Activated B cell treated with CpG ODN at 0.5 μM for 24 hours (primary cell): ENCODE data around the gene FBXL7. TPM values are rescaled to one million over a fixed set of nuclear protein-coding genes. Genes with fewer than 3 reads are reported as not detected.

Experiments
- ATAC-seq: fragments of 200-7000 bp; cut with Tn5 transposase; one replicate; pipeline ENCODE4 v1.10.0; 2021; ENCODE audit warnings: low read depth, mild to moderate bottlenecking, moderate library complexity
- CTCF ChIA-PET: fragments of 350-600 bp; sonication (Branson Sonifier 250); formaldehyde crosslinking; loops from one replicate; lab custom pipeline; 2021; ENCODE audit warnings: antibody characterized with exemption; lab: Charles Lee
- POLR2A ChIA-PET: fragments of 350-600 bp; sonication (Branson Sonifier 250); formaldehyde crosslinking; loops from one replicate; lab custom pipeline; 2021; ENCODE audit warnings: antibody characterized with exemption; lab: Charles Lee
- DNase-seq: peaks from one replicate; pipeline ENCODE4 v3.0.0; 2022
- H3K27ac Mint-ChIP-seq: one replicate; pipeline ENCODE4 v1.8.0; 2020; ENCODE audit warnings: mixed read lengths
- H3K27me3 Mint-ChIP-seq: one replicate; pipeline ENCODE4 v1.8.0; 2021; ENCODE audit warnings: mixed read lengths
- H3K36me3 Mint-ChIP-seq: one replicate; pipeline ENCODE4 v1.8.0; 2021; ENCODE audit warnings: low read depth, mixed read lengths
- H3K4me1 Mint-ChIP-seq: one replicate; pipeline ENCODE4 v1.8.0; 2021; ENCODE audit warnings: mixed read lengths
- H3K4me3 Mint-ChIP-seq: one replicate; pipeline ENCODE4 v1.8.0; 2020; ENCODE audit warnings: mild to moderate bottlenecking, mixed read lengths
- H3K9me3 Mint-ChIP-seq: one replicate; pipeline ENCODE4 v1.8.0; 2020; ENCODE audit warnings: mixed read lengths
- CTCF ChIP-seq: fragments of 200-600 bp; IDR thresholded peaks from one replicate; pipeline ENCODE4 v1.8.0; 2022; ENCODE audit warnings: antibody characterized with exemption, mild to moderate bottlenecking
- intact Hi-C: fragments of 100-400 bp; cut with micrococcal nuclease; formaldehyde crosslinking; loops from one replicate; pipeline ENCODE4 v1.15.1; 2024
- total RNA-seq: library from RNA; stranded (reverse); gene quantifications from 2 replicates; pipeline ENCODE4 v1.2.3, GENCODE V29; 2022

Gene FBXL7
- total RNA-seq, 1 donor from 2014 or later: not detected

- H3K36me3 Mint-ChIP-seq: no peaks in the 10 kb centered on the region
- no peaks in the 10 kb centered on the region for H3K4me1 Mint-ChIP-seq
- peaks cover 37% of the 10 kb centered on the region for H3K27me3 Mint-ChIP-seq
- H3K4me3 Mint-ChIP-seq: no peak overlapping the region
- TF ChIP-seq CTCF: no peak
- ChIA-PET CTCF (no interaction called here), POLR2A (no interaction called here)
- ATAC-seq (no peak), DNase-seq (no peak)
- intact Hi-C loops: no loop called here
- no peak overlapping the region for H3K27ac Mint-ChIP-seq
- H3K9me3 Mint-ChIP-seq: no peaks in the 10 kb centered on the region
Observed at GRCh38 chr5:15501091-15501791, 1.3 kb downstream of the FBXL7 start.

GRCh38 chr5:15502208-15502607 is 2.2 kb downstream of the FBXL7 start:
- TF ChIP-seq CTCF: no peak
- no peak for ATAC-seq
- H3K36me3 Mint-ChIP-seq: no peaks in the 10 kb centered on the region
- no peak overlapping the region for H3K4me3 Mint-ChIP-seq
- no peak for DNase-seq
- H3K27me3 Mint-ChIP-seq: peaks cover 37% of the 10 kb centered on the region
- ChIA-PET POLR2A (no interaction called here), CTCF (no interaction called here)
- no peak overlapping the region for H3K27ac Mint-ChIP-seq
- H3K9me3 Mint-ChIP-seq: no peaks in the 10 kb centered on the region
- no peaks in the 10 kb centered on the region for H3K4me1 Mint-ChIP-seq
- intact Hi-C loops: no loop called here

- no peaks in the 10 kb centered on the region for H3K4me1 Mint-ChIP-seq
- intact Hi-C loops: no loop called here
- POLR2A ChIA-PET: no interaction called here
- H3K27ac Mint-ChIP-seq: no peak overlapping the region
- no peaks in the 10 kb centered on the region for H3K36me3 Mint-ChIP-seq
- TF ChIP-seq CTCF: no peak
- H3K4me3 Mint-ChIP-seq: no peak overlapping the region
- CTCF ChIA-PET: no interaction called here
- no peaks in the 10 kb centered on the region for H3K9me3 Mint-ChIP-seq
- no peak for DNase-seq
- no peak for ATAC-seq
- peaks cover 14% of the 10 kb centered on the region for H3K27me3 Mint-ChIP-seq
Observed at GRCh38 chr5:15506146-15506545, 6.2 kb downstream of the FBXL7 start.

GRCh38 chr5:15506897-15507296 is 6.9 kb downstream of the FBXL7 start:
- Mint-ChIP-seq H3K27me3 (peaks cover 7% of the 10 kb centered on the region), H3K4me3 (no peak overlapping the region), H3K4me1 (no peaks in the 10 kb centered on the region), H3K27ac (no peak overlapping the region), H3K9me3 (no peaks in the 10 kb centered on the region), H3K36me3 (no peaks in the 10 kb centered on the region)
- ChIA-PET POLR2A (no interaction called here), CTCF (no interaction called here)
- TF ChIP-seq CTCF: no peak
- ATAC-seq (no peak), DNase-seq (no peak)
- intact Hi-C loops: no loop called here

- POLR2A ChIA-PET: no interaction called here
- no peaks in the 10 kb centered on the region for H3K9me3 Mint-ChIP-seq
Observed at GRCh38 chr5:15510092-15510491, 10.1 kb downstream of the FBXL7 start.

More at GRCh38 chr5:15510092-15510491, 10.1 kb downstream of the FBXL7 start:
- no peaks in the 10 kb centered on the region for H3K36me3 Mint-ChIP-seq
- no peak for DNase-seq
- CTCF ChIA-PET: no interaction called here
- ATAC-seq: no peak
- no peak for TF ChIP-seq CTCF
- no peak overlapping the region for H3K4me3 Mint-ChIP-seq
- H3K27ac Mint-ChIP-seq: no peak overlapping the region
- no peaks in the 10 kb centered on the region for H3K27me3 Mint-ChIP-seq
- intact Hi-C loops: no loop called here
- no peaks in the 10 kb centered on the region for H3K4me1 Mint-ChIP-seq
